Kidney (tissue), 14 donors: ENCODE measurements around the gene HBEGF. TPM values are rescaled to one million over a fixed set of nuclear protein-coding genes. Genes with fewer than 3 reads are reported as not detected.
"Not testable (repeated sequence)": the region's sequence is repeated elsewhere in the genome, so short reads cannot be mapped to it uniquely, and the experiment has no call there.

ENCODE experiments used
- DNase-seq, 5 donors: peaks; one replicate each; pipeline ENCODE4 v3.0.0-alpha.2; 2013 to 2020
- FAIRE-seq: peaks from 2 replicates; lab custom pipeline; 2012; peaks lifted over from hg19 to GRCh38; lab: Jason Lieb, UNC
- H3K27ac ChIP-seq, 2 donors: one replicate each; pipeline ENCODE4 v1.7.0; 2013; ENCODE audit warnings: low read depth in 2 of 2, low read length in 2 of 2, inconsistent platforms in 1 of 2
- H3K27me3 ChIP-seq: one replicate; pipeline ENCODE4 v1.7.1; 2013; ENCODE audit warnings: low read length, inconsistent platforms; ENCODE audit not compliant: control insufficient read depth, insufficient read depth
- H3K36me3 ChIP-seq, 3 donors: one replicate each; pipeline versions ENCODE4 v1.7.0 to v1.7.1; 2013; ENCODE audit warnings: low read length in 3 of 3, control low read depth in 1 of 3, inconsistent platforms in 1 of 3; ENCODE audit not compliant: insufficient read depth in 3 of 3, control insufficient read depth in 2 of 3
- H3K4me1 ChIP-seq, 3 donors: one replicate each; pipeline versions ENCODE4 v1.7.0 to v1.7.1; 2013; ENCODE audit warnings: low read length in 3 of 3, inconsistent platforms in 1 of 3, low read depth in 1 of 3; ENCODE audit not compliant: control insufficient read depth in 2 of 3, insufficient read depth in 2 of 3
- H3K4me3 ChIP-seq, 3 donors: one replicate each; pipeline versions ENCODE4 v1.7.0 to v1.8.1; 2013; ENCODE audit warnings: low read length in 3 of 3, control low read depth in 1 of 3, inconsistent platforms in 1 of 3
- H3K9ac ChIP-seq, 3 donors: one replicate each; pipeline versions ENCODE4 v1.7.0 to v1.7.1; 2013; ENCODE audit warnings: low read length in 3 of 3, control low read depth in 1 of 3, inconsistent platforms in 1 of 3
- H3K9me3 ChIP-seq, 3 donors: one replicate each; pipeline versions ENCODE4 v1.7.0 to v1.7.1; 2013; ENCODE audit warnings: low read length in 3 of 3, control low read depth in 1 of 3, inconsistent platforms in 1 of 3; ENCODE audit not compliant: control insufficient read depth in 2 of 3, insufficient read depth in 1 of 3
- CTCF ChIP-seq: IDR thresholded peaks from 3 replicates; pipeline ENCODE4 v1.5.1; 2012; ENCODE audit warnings: mild to moderate bottlenecking, moderate library complexity, borderline replicate concordance; ENCODE audit not compliant: insufficient read depth; ENCODE audit errors: extremely low read depth
- intact Hi-C: fragments of 100-400 bp; cut with DNase I; formaldehyde crosslinking; loops from one replicate; pipeline ENCODE4 v1.11.1; 2022
- polyA plus RNA-seq: library from polyadenylated mRNA; stranded (reverse); fragments of 350-450 nt; fragmentation: Illumina TruSeq; extraction: RNeasy Lipid Tissue Mini Kit (QIAGEN cat#74804); gene quantifications from one replicate; pipeline ENCODE4 v1.2.3, GENCODE V29; 2014; ENCODE audit warnings: low read depth, low replicate concordance; ENCODE audit not compliant: insufficient read depth
- total RNA-seq: library from RNA; stranded (reverse); fragmentation: NEBNext Ultra II Directional; extraction: Animal tissue kit (Norgen Biotek cat#: 25700); gene quantifications from one replicate; pipeline ENCODE4 v1.2.1, GENCODE V29; 2021
- donor health status: control.
- donor health status: control.
- donor health status: control.
- donor health status: control.
- donor health status: control.
- donor health status: DM: yes; HTN: yes; CAD: no.
- donor health status: Normal renal cell carcinoma (clear cell type).

Gene HBEGF
- total and polyA plus RNA-seq, 2 donors from 2014 or later: 6.0 to 7.8 TPM

DNA sequence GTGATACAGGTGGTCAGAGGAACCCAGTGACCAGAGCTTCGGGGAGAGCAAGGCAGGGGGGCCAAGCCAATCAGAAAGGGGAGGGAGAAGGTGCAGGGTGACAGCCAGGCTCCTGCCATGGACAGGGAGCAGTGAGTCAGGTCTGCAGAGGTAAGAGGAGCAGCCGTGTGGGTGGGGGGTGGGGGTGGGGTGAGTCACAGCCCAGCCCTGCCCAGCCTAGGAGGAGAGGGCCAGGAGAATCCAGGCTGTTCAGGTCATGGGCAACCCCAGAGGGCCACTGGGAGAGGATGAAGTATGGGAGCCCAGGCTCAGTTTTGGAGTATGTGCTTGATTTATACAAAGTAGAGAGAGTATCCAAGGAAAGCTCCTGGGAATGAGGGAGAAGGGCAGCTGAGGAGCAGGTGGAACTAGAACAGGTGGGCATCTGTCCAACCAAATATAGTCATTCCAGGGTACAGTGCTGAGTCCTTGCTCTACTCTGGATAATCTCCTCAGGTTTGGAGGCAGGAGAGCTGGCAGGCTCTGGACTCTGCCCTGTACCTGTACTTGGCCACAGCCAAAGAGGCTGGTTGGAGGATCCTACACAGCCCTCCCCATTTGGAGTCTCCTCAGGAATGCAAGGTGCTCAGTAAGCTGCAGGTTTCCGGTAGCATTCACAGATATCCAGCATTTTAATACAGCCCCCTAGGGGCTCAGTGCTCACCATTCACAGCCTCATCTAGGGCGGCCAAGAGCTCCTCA lies 1.6 kb downstream of the HBEGF start:
- DNase-seq (no peak), FAIRE-seq (no peak)

GRCh38 chr5:140343849-140344248 lies 2.6 kb downstream of the HBEGF start:
- FAIRE-seq, H3K9ac ChIP-seq, DNase-seq: not testable (repeated sequence)

More for the DNA sequence above, 1.6 kb downstream of the HBEGF start:
- H3K9ac ChIP-seq: peak overlapping the region in 2 of 3 donors; percentile 8 to 57
- no peak for TF ChIP-seq CTCF
- H3K9me3 ChIP-seq: no peaks in the 10 kb centered on the region
- intact Hi-C loops: loop anchor here (5.0 kb wide), 1 partner anchor 98 kb away; no protein-coding TSS in a partner anchor
- peaks cover 5 to 20% (median 6%) of the 10 kb centered on the region in 3 donors for H3K4me1 ChIP-seq
- H3K27ac ChIP-seq: peak overlapping the region in 1 of 2 donors; percentile 41
- H3K4me3 ChIP-seq: peak overlapping the region in 2 of 3 donors; percentile 43 to 69
- H3K27me3 ChIP-seq: no peaks in the 10 kb centered on the region
- H3K36me3 ChIP-seq: peaks cover 0 to 3% (median 2%) of the 10 kb centered on the region in 3 donors

DNA sequence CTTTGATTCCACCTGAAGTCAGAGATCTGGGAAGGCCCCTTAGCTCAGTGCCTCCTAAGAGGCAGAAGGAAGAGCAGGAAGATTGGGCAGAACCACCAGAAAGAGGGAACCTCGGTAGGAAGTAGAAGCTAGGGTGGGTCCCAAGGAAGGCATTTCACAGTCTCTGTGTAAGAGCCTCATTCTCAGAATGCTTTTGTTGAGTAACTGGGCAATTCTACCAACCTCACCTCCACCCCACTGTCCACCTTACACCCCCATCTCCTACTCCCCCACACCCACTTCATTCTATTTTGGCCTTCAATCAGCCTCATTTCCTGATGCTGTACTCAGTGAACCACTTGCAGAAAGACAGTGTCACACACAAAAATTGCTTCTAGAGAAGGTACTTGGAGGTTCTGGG lies 3.5 kb downstream of the HBEGF start:
- peaks cover 5 to 20% (median 6%) of the 10 kb centered on the region in 3 donors for H3K4me1 ChIP-seq
- intact Hi-C loops: no loop called here
- no peak overlapping the region for H3K9ac ChIP-seq
- DNase-seq (no peak), FAIRE-seq (no peak)
- peak overlapping the region in 1 of 3 donors; percentile 3 for H3K4me3 ChIP-seq
- H3K27me3 ChIP-seq: no peaks in the 10 kb centered on the region
- H3K36me3 ChIP-seq: peaks cover 2 to 5% (median 3%) of the 10 kb centered on the region in 3 donors
- no peak for TF ChIP-seq CTCF
- no peak overlapping the region for H3K27ac ChIP-seq
- H3K9me3 ChIP-seq: no peaks in the 10 kb centered on the region

More at GRCh38 chr5:140343849-140344248, 2.6 kb downstream of the HBEGF start:
- H3K27me3 ChIP-seq, intact Hi-C loops, H3K4me3 ChIP-seq, H3K9me3 ChIP-seq, H3K36me3 ChIP-seq, H3K27ac ChIP-seq: not testable (repeated sequence)
- H3K4me1 ChIP-seq: peaks cover 5 to 20% (median 6%) of the 10 kb centered on the region in 3 donors

DNA sequence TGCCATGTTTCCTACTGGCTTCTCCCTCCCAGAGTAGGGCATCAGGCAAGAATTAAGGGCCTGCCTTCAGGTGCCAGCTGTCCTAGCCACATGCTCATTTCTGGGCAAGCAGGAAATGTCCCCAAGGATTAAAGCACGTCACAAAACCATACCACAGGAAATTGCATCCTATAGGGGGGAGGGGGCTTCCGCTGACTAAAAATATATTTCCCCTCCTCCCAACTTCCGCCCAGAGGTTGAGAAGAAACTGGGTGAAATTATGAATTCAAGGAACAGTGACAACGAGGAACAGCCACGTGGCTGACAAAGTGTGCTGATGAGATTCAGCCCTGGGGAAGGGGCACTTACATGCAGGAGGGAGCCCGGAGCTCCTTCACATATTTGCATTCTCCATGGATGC lies 4.1 kb downstream of the HBEGF start:
- H3K9ac ChIP-seq: no peak overlapping the region
- no peak for TF ChIP-seq CTCF
- DNase-seq: peak in 1 of 5 donors; percentile 51
- peaks cover 2 to 5% (median 3%) of the 10 kb centered on the region in 3 donors for H3K36me3 ChIP-seq
- FAIRE-seq: no peak
- intact Hi-C loops: no loop called here
- no peaks in the 10 kb centered on the region for H3K27me3 ChIP-seq
- H3K4me1 ChIP-seq: peaks cover 5 to 19% (median 6%) of the 10 kb centered on the region in 3 donors
- peak overlapping the region in 2 of 3 donors; percentile 3 to 8 for H3K4me3 ChIP-seq
- no peaks in the 10 kb centered on the region for H3K9me3 ChIP-seq
- H3K27ac ChIP-seq: no peak overlapping the region
